ENCODE results near the gene RPGRIP1. TPM values are rescaled to one million over a fixed set of nuclear protein-coding genes. Genes with fewer than 3 reads are reported as not detected.

The RPGRIP1 gene
- total RNA-seq, 3 donors from 2014 or later, result 0.33 to 10.4 (median 0.48) TPM

DNA sequence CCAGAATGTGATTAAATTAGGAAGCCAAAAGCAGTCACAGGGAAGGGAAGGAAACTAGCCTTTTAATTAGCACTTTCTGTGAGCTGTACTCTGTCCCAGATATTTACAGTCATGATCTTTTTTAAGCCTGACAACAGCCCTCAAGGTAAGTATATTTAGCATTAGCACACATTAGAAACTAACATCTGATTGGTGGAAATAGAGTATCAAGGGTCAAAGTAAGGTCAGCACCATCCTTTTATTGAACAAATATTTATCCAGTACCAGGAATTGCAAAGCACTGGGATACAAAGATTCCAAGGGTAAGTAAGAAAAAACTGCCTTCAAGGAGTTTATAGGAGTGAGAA lies 28.2 kb downstream of the RPGRIP1 start:
- no peak for DNase-seq (ENCODE audit: low spot score in 2 of 2)
- Histone ChIP-seq H3K4me1 (no peaks in the 10 kb centered on the region), H3K36me3 (no peaks in the 10 kb centered on the region), H3K4me3 (peak overlapping the region in 2 of 3 donors; percentile 42 to 44), H3K27ac (peak overlapping the region; percentile 85), H3K27me3 (no peaks in the 10 kb centered on the region), H3K9me3 (no peaks in the 10 kb centered on the region)
- intact Hi-C loops (cut with DNase I; ENCODE audit: low total_unique reads), result no loop called here
- TF ChIP-seq POLR2A (IDR thresholded peaks at IDR 0.05), result no peak
- no peak for TF ChIP-seq POLR2AphosphoS5 (IDR thresholded peaks at IDR 0.05)
- TF ChIP-seq, protein P1, sequence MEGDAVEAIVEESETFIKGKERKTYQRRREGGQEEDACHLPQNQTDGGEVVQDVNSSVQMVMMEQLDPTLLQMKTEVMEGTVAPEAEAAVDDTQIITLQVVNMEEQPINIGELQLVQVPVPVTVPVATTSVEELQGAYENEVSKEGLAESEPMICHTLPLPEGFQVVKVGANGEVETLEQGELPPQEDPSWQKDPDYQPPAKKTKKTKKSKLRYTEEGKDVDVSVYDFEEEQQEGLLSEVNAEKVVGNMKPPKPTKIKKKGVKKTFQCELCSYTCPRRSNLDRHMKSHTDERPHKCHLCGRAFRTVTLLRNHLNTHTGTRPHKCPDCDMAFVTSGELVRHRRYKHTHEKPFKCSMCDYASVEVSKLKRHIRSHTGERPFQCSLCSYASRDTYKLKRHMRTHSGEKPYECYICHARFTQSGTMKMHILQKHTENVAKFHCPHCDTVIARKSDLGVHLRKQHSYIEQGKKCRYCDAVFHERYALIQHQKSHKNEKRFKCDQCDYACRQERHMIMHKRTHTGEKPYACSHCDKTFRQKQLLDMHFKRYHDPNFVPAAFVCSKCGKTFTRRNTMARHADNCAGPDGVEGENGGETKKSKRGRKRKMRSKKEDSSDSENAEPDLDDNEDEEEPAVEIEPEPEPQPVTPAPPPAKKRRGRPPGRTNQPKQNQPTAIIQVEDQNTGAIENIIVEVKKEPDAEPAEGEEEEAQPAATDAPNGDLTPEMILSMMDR (IDR thresholded peaks at IDR 0.05), result no peak

DNA sequence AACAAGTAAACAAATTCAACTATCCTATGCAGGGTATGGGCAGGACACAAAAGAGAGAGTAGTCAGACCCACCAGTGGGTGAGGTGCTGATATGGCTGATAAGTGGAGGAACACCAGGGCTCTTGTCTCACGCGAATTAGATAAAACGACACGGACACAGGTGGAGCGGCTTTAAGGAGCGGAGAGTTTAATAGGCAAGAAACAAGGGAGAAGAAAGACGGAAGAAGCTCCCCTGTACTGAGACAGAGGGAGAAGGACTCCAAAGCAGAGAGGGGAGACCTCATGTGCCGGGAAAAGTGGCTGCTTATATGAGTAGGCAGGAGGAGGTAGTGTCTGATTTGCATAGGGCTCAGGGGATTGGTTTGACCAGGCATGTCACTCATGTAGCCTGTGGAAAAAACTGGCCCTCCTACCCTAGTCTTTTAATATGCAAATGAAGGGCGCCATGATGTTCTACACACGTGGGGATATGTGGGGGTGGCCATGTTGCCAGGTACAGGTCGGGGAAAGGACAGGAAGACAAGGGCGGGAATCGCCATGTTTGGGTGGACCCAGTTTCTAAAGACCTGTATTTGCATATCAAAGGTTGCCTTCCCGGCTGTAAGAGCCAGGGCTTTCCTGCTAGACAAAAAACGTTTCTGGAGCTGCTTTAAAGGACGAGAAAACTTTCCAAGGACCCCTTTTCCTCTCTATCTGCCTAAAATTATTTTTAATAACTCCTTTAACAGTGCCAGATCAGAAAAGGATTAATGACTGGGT lies 28.8 kb downstream of the RPGRIP1 start:
- TF ChIP-seq, protein P1 (IDR thresholded peaks at IDR 0.05), result no peak
- TF ChIP-seq POLR2A (IDR thresholded peaks at IDR 0.05) (peak; percentile 57), POLR2AphosphoS5 (IDR thresholded peaks at IDR 0.05) (peak in 2 of 3 donors; percentile 58 to 73)
- Histone ChIP-seq H3K4me3 (peak overlapping the region; percentile 20 to 44 (median 42)), H3K4me1 (no peaks in the 10 kb centered on the region), H3K36me3 (no peaks in the 10 kb centered on the region), H3K27ac (peak overlapping the region; percentile 85), H3K27me3 (no peaks in the 10 kb centered on the region), H3K9me3 (no peaks in the 10 kb centered on the region)
- DNase-seq (ENCODE audit: low spot score in 2 of 2), result peak; percentile 80 to 95
- intact Hi-C loops (cut with DNase I; ENCODE audit: low total_unique reads), result no loop called here

DNA sequence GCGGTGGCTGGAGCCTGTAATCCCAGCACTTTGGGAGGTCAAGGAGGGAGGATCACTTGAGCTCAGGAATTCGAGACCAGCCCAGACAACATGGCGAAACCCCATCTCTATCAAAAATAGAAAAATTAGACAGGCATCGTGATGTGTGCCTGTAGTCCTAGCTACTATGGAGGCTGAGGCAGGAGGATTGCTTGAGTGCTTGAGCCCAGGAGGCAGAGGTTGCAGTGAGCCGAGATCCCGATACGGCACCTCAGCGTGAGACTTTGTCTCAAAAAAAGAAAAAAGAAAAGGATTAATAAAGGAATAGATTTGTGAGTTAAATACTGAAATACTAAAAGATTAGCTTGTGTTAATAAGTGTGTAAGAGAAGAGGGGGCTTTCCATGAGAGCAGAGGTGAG lies 29.4 kb downstream of the RPGRIP1 start:
- Histone ChIP-seq H3K4me1 (no peaks in the 10 kb centered on the region), H3K36me3 (no peaks in the 10 kb centered on the region), H3K9me3 (no peaks in the 10 kb centered on the region), H3K4me3 (peak overlapping the region; percentile 20 to 44 (median 42)), H3K27me3 (no peaks in the 10 kb centered on the region), H3K27ac (peak overlapping the region; percentile 79 to 85)
- intact Hi-C loops (cut with DNase I; ENCODE audit: low total_unique reads), result no loop called here
- TF ChIP-seq POLR2AphosphoS5 (IDR thresholded peaks at IDR 0.05) (no peak), POLR2A (IDR thresholded peaks at IDR 0.05) (no peak)
- TF ChIP-seq, protein P1 (IDR thresholded peaks at IDR 0.05), result no peak
- no peak for DNase-seq (ENCODE audit: low spot score in 2 of 2)

DNA sequence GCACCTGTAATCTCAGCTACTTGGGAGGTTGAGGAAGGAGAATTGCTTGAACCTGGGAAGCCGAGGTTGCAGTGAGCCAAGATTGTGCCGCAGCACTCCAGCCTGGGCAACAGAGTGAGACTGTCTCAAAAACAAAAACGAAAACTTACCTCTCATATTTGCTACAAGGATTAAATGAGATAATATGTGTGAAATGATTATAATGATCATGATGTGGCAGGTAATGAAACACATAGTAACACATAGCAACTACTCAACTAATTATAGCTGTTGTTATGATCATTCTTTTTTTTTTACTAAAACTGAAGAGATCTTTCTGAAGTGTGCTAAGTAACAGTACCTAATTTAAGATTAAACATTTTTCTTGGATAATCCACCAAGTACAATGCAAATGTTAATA lies 30.1 kb downstream of the RPGRIP1 start:
- intact Hi-C loops (cut with DNase I; ENCODE audit: low total_unique reads), result loop anchor here (5.0 kb wide), 1 partner anchor 723 kb away; the partner anchor contains the start of gene RNASE11
- H3K36me3 ChIP-seq, result no peaks in the 10 kb centered on the region
- H3K27me3 ChIP-seq, result no peaks in the 10 kb centered on the region
- no peak overlapping the region for H3K4me3 ChIP-seq
- no peak for DNase-seq (ENCODE audit: low spot score in 2 of 2)
- no peaks in the 10 kb centered on the region for H3K9me3 ChIP-seq
- no peak overlapping the region for H3K27ac ChIP-seq
- H3K4me1 ChIP-seq, result no peaks in the 10 kb centered on the region
- no peak for TF ChIP-seq POLR2AphosphoS5 (IDR thresholded peaks at IDR 0.05)
- TF ChIP-seq, protein P1 (IDR thresholded peaks at IDR 0.05), result no peak
- TF ChIP-seq POLR2A (IDR thresholded peaks at IDR 0.05), result no peak

DNA sequence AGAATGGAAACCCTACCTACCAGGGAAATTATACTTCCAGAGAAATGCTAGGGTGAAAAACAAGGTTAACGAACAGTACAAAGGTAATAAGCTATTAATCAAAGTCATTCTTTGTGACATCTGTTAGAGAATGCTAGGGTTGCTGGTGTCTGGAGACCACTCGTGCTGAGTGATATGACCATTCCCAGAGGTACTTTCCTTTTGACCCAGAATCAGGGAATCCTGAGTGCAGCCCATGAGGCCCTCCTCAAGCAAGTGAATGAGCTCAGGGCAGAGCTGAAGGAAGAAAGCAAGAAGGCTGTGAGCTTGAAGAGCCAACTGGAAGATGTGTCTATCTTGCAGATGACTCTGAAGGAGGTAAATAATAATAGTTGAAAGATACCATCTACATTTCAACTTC lies 31.7 kb downstream of the RPGRIP1 start:
- no peaks in the 10 kb centered on the region for H3K36me3 ChIP-seq
- H3K27me3 ChIP-seq, result no peaks in the 10 kb centered on the region
- TF ChIP-seq, protein P1 (IDR thresholded peaks at IDR 0.05), result no peak
- no peak for TF ChIP-seq POLR2AphosphoS5 (IDR thresholded peaks at IDR 0.05)
- no peak for TF ChIP-seq POLR2A (IDR thresholded peaks at IDR 0.05)
- intact Hi-C loops (cut with DNase I; ENCODE audit: low total_unique reads), result loop anchor here (5.0 kb wide), 1 partner anchor 724 kb away; the partner anchor contains the start of gene RNASE11
- H3K27ac ChIP-seq, result no peak overlapping the region
- H3K4me3 ChIP-seq, result no peak overlapping the region
- H3K4me1 ChIP-seq, result no peaks in the 10 kb centered on the region
- no peaks in the 10 kb centered on the region for H3K9me3 ChIP-seq
- no peak for DNase-seq (ENCODE audit: low spot score in 2 of 2)

Measured in breast epithelium (tissue), 4 donors.